ENCODE measurements around the gene AHRR. TPM values are rescaled to one million over a fixed set of nuclear protein-coding genes. Genes with fewer than 3 reads are reported as not detected.

The AHRR gene
- total RNA-seq, 1 experiment from 2014 or later: 1.3 TPM

DNA sequence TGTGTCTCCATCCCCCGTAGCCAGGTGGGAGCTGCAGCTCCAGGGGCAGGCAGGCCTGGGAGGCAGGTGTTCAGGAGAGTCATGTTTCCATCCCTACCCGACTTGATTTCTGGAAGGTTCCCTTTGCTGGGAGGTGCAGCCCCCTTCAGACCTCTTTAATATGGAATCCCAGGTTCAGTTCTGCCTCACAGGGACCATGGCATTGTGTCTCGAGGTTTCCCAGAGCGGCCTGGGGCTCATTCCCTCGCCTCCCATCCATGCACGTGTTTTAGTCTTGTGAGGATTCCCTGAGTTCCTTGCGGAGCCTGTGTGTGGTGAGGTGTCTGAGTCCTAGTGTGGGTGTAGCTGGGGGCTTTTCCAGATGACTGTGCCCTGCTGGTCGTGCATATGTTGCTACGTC, 16.5 kb upstream of the AHRR start:
- Mint-ChIP-seq H3K27ac (ENCODE audit: unreplicated experiment) (no peak overlapping the region), H3K4me3 (ENCODE audit: low read depth, unreplicated experiment) (no peak overlapping the region), H3K9me3 (ENCODE audit: low read depth, unreplicated experiment) (no peaks in the 10 kb centered on the region), H3K4me1 (ENCODE audit: low read depth, unreplicated experiment) (peaks cover 17% of the 10 kb centered on the region), H3K36me3 (ENCODE audit: insufficient read depth, unreplicated experiment) (peaks cover 20% of the 10 kb centered on the region), H3K27me3 (ENCODE audit: unreplicated experiment) (no peaks in the 10 kb centered on the region)
- intact Hi-C loops (cut with micrococcal nuclease; ENCODE audit: unreplicated experiment): no loop called here
- CTCF ChIA-PET: no interaction called here
- TF ChIP-seq, protein P1, sequence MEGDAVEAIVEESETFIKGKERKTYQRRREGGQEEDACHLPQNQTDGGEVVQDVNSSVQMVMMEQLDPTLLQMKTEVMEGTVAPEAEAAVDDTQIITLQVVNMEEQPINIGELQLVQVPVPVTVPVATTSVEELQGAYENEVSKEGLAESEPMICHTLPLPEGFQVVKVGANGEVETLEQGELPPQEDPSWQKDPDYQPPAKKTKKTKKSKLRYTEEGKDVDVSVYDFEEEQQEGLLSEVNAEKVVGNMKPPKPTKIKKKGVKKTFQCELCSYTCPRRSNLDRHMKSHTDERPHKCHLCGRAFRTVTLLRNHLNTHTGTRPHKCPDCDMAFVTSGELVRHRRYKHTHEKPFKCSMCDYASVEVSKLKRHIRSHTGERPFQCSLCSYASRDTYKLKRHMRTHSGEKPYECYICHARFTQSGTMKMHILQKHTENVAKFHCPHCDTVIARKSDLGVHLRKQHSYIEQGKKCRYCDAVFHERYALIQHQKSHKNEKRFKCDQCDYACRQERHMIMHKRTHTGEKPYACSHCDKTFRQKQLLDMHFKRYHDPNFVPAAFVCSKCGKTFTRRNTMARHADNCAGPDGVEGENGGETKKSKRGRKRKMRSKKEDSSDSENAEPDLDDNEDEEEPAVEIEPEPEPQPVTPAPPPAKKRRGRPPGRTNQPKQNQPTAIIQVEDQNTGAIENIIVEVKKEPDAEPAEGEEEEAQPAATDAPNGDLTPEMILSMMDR (IDR thresholded peaks at IDR 0.05; ENCODE audit: unreplicated experiment): no peak
- DNase-seq: no peak
- no TSS peak for BruUV-seq (replicated peaks)

DNA sequence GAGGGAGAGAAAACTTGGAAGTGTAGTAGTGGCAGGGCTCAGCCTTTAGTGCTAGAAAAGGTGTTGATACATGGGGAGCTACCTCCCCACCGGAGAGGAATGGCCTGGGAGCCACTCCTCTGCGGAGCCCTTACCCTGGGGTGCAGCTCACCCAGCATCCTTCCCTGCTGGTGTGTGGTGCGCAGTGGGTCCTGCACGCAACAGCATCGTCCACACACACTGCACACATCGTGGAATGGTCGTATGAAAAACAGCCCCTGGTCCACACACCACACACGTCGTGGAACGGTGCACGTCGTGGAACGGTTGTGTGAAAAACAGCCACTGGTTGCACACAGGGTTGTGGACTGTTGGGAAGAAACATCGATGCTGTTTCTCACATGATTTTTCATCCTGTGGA, 16.1 kb upstream of the AHRR start:
- no peak for DNase-seq
- CTCF ChIA-PET: no interaction called here
- peaks cover 25% of the 10 kb centered on the region for H3K36me3 Mint-ChIP-seq (ENCODE audit: insufficient read depth, unreplicated experiment)

GRCh38 chr5:306011-306805, 15.3 kb upstream of the AHRR start:
- TF ChIP-seq, protein P1 (IDR thresholded peaks at IDR 0.05; ENCODE audit: unreplicated experiment): no peak
- Mint-ChIP-seq H3K4me3 (ENCODE audit: low read depth, unreplicated experiment) (no peak overlapping the region), H3K9me3 (ENCODE audit: low read depth, unreplicated experiment) (no peaks in the 10 kb centered on the region), H3K36me3 (ENCODE audit: insufficient read depth, unreplicated experiment) (peaks cover 28% of the 10 kb centered on the region), H3K27me3 (ENCODE audit: unreplicated experiment) (no peaks in the 10 kb centered on the region), H3K4me1 (ENCODE audit: low read depth, unreplicated experiment) (peaks cover 25% of the 10 kb centered on the region), H3K27ac (ENCODE audit: unreplicated experiment) (no peak overlapping the region)
- intact Hi-C loops (cut with micrococcal nuclease; ENCODE audit: unreplicated experiment): no loop called here
- CTCF ChIA-PET: no interaction called here
- no peak for DNase-seq
- no TSS peak for BruUV-seq (replicated peaks)

More for the DNA sequence above, 16.1 kb upstream of the AHRR start:
- no peaks in the 10 kb centered on the region for H3K27me3 Mint-ChIP-seq (ENCODE audit: unreplicated experiment)
- no peak overlapping the region for H3K4me3 Mint-ChIP-seq (ENCODE audit: low read depth, unreplicated experiment)
- intact Hi-C loops (cut with micrococcal nuclease; ENCODE audit: unreplicated experiment): no loop called here
- H3K9me3 Mint-ChIP-seq (ENCODE audit: low read depth, unreplicated experiment): no peaks in the 10 kb centered on the region
- no TSS peak for BruUV-seq (replicated peaks)
- H3K4me1 Mint-ChIP-seq (ENCODE audit: low read depth, unreplicated experiment): peaks cover 20% of the 10 kb centered on the region
- TF ChIP-seq, protein P1 (IDR thresholded peaks at IDR 0.05; ENCODE audit: unreplicated experiment): no peak
- no peak overlapping the region for H3K27ac Mint-ChIP-seq (ENCODE audit: unreplicated experiment)

- DNase-seq: no peak
- CTCF ChIA-PET: no interaction called here
- Mint-ChIP-seq H3K4me3 (ENCODE audit: low read depth, unreplicated experiment) (no peak overlapping the region), H3K4me1 (ENCODE audit: low read depth, unreplicated experiment) (peaks cover 18% of the 10 kb centered on the region), H3K27me3 (ENCODE audit: unreplicated experiment) (no peaks in the 10 kb centered on the region), H3K9me3 (ENCODE audit: low read depth, unreplicated experiment) (no peaks in the 10 kb centered on the region), H3K27ac (ENCODE audit: unreplicated experiment) (no peak overlapping the region), H3K36me3 (ENCODE audit: insufficient read depth, unreplicated experiment) (peaks cover 37% of the 10 kb centered on the region)
- intact Hi-C loops (cut with micrococcal nuclease; ENCODE audit: unreplicated experiment): no loop called here
- BruUV-seq (replicated peaks): no TSS peak
- TF ChIP-seq, protein P1 (IDR thresholded peaks at IDR 0.05; ENCODE audit: unreplicated experiment): no peak
Observed at GRCh38 chr5:307306-307705, 14.2 kb upstream of the AHRR start.

Measured in Calu3 (cell line).